IPS-NIHi7 (cell line): ENCODE results near the gene TP53TG5.
"Not testable (repeated sequence)": the region's sequence is repeated elsewhere in the genome, so short reads cannot be mapped to it uniquely, and the experiment has no call there.

Experiments used
- DNase-seq: peaks from one replicate; pipeline ENCODE4 v3.0.0; 2012; ENCODE audit warnings: mixed read lengths; ENCODE audit errors: extremely low spot score

Gene TP53TG5

DNA sequence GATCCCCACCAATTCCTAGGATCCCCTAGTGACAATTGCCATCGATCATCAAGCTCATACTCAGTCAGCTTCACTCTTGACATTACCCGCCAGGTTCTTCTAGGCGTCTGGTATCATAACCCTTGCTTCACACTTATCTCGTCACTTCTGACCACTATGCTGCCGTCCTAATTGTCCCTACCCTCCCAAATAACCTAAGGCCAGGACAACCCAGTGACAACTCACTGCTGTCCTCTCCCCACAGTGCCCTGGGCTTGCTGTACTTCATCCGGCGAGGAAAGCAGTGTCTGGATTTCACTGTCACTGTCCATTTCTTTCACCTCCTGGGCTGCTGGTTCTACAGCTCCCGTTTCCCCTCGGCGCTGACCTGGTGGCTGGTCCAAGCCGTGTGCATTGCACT is 11.5 kb downstream of the TP53TG5 start:
- DNase-seq: no peak

DNA sequence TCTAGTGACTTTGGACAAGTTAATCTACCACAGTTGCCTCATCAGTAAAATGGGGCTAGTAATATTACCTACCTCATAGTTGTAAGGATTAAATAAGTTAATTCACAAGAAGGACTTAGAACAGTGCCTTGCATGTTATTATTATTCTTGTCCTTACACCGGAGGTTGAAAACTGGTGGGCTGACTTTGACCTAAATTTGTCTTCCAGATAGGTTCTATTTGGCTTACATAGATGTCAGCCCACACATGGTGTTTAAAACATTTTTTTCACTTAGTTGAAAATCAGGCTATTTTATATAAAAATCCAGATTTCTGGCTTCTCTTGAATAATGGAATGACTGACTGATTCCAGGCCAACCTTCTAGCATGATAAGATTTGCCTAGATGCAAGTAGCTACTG is 11.9 kb downstream of the TP53TG5 start:
- no peak for DNase-seq

DNA sequence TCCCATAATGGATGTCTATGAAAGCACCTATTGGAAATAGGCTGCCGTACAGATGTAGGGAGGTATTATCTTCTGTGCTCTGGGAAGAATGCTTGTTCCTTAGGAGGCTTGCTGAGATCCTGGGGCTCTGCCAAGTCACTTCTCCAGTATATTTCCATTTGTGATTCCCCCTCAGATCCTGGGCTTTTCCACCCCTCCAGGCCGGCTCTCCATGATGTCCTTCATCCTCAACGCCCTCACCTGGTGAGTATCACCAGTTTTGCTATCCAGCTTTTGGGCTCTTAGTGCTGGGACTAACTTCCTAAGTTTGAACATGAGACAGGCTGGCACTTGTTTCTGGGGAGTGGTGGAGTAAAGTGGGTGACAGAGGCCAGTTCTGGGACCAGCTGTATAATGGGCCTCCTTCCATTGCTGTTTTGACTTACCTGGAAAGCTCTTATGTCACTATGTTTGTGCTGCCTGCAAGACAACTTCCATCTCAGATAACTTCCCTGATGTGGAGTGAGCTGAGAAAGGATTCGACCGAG is 12.6 kb downstream of the TP53TG5 start:
- no peak for DNase-seq

DNA sequence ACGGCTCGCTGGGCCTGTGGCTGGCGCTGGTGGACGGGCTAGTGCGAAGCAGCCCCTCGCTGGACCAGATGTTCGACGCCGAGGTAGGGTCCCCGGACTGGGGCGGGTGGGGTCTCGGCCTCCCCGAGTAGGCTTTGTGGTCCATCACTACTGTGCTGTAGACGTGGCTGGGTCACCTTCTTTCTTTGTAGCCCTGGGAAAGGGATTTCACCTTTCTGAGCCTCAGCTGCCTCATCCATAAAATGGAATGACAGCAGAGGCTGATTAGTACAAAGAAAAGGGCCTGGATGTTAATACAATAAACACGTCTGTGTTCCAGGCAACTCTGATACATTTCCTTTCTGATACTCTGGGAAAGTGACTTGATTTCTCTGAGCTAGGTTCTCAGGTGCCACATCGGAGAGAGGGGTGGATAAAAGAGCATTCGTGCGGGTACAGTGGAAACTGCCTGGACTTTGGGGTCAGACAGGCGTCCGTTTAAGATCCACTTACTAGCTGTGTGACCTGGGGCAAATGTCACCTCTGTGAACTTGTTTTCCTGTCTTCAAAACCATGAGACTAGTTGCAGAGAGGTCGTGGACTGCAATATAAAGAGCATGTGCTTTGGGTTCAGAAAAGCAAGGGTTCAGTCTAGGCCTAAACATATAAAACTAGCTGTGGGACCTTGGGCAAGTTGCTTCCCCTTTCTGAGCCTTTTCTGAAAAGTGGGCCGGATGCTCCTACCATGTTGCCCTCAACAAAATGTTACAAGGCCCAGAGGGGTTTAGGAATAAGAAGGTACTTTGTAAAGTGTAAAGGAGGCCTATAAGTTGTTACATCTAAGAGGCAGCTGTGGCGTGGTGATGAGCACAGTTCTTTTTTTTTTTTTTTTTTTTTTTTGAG is 14.3 kb downstream of the TP53TG5 start:
- no peak for DNase-seq

DNA sequence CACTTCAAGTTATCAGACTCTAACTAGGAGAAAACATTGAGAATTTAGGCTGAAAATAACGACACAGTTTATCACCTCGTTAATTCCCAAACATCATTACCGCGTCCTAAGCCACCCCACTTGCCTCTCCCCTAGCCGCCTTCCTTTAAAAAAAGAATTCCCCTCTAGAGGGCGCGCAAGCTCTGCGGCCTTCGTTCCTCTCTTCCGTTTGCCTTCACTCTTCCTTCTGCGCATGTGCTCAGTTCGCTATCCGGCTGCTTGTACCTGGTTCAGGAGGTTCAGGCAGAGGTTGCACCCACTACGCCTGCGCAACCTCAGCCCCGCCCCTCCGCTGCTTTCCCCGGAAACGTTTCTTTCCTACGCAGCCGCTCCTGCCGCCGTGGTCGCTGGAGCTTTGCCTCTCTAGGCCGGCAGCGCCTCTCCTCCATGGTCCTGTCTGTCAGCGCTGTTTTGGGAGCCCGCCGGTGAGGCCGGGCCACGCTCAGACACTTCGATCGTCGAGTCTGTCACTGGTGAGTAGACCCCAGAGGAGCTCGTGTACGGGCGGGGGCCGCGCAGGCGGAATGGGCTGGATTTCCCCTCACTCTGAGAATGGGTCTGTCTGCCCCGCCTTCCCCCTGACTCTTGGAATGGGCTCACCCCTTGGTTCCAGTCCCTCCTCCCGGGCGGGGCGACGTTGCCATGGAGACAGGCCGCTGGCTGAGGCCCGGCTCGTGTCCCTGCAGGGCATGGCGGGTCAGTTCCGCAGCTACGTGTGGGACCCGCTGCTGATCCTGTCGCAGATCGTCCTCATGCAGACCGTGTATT is 15.1 kb downstream of the TP53TG5 start, which contains the start of gene SYS1:
Gene SYS1 (plus strand): TSS at position 353 of the 807 bp plus-strand sequence. CDS start 376 bp downstream, at position 729.
- peak; percentile 98 for DNase-seq

DNA sequence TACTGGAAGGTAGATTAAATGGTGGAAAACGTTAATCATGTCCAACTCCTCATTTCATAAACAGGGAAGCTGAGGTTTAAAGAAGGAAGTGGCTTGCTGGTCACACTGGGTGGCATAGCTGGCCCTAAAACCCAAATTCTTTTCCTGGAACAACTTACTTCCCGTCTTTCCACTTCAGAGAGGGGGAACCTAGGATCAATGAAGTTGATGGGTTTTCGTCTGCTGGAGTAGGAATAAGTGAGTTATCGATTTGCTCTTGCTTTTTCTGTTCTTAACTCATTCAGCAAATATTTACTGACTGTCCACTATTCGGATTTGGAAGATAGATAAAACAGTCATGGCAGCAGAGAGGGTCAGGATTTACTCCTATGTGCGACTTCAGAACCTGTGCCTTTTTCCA is 16.3 kb downstream of the TP53TG5 start:
- DNase-seq: no peak

DNA sequence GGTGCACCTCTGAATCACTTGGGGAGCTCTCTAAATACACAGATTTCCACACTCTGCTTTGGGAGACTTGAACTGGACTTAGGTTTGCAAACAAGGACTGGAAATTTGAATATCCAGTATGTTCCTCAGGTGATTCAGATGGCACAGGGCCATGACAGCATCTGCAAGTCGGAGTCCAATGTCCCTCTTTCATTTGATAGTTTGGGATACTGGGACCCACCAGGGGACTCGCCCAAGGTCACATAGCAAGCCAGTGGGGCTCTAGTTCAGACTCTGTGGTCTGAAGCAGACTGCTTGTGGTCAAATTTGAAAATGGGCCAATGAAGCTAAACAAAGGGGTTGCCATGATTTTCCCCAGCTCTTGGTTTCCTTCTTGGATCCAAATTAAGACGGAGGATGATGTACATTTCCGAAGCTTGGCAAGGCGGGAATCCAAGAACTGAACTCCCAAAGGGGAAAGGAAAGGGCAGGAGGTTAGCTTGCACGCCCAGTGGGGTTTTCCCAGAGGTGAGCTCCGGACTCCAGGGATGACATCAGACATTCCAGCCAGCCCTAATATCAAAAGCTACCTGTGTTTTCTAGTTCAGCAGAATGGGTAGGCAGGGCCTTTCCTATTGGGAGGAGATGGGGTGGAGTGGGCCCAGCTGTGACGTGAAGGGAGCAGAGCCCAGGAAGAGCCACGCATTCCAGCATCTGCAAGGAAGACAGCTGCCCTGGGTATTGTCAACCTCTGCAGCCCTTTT is 18.5 kb downstream of the TP53TG5 start:
- no peak for DNase-seq

DNA sequence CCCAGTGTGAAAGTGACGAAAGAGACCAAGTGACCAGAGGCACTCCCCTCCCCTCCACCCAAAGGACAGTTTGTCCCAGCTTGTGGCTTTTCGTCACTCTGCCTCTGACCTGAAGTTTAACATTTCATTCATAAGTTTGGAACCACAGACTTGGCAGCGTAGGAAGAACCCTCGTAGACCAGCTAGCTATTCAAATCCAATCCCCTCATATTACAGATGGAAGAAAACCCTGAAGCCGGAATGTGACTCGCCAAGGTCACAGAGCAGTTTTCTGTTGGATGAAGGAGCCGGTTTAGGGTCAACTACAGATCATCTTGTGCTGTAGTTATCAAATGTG is 19.1 kb downstream of the TP53TG5 start:
- DNase-seq: no peak

DNA sequence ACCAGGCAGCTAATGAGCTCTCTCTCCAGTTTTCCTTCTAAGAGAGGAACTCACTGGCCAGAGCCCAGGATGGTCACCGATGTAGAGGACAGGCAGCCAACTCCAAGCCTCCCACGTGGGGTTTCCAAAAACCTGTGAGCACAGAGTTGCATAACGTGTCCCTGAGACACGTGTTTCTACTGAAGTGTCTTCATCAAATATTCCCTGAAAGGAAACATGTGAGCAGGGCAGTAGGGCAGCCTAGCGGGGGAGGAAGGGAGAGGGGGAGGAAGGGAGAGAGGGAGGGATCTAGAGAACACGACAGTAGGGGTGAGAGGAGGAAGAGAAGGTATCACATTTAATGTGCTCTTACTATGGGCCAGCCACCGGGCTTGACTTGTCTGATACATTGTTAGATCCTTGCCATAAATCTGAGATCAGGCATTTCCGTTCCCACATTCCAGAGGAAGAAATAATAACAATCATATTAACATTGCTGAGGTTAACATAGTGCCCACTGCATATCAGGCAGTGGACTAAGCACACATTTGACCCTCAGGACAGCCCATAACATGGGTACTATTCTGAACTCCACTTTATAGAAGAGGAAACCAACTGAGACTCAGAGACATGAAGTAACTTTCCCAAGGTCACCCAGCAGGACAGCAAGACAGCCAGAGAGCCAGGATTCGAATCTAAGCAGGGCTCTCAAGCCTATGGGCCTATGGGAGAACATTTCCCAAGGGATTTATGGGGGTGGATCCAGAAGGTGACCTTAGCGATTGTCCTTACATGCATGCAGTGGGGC is 19.6 kb downstream of the TP53TG5 start:
- DNase-seq: no peak

DNA sequence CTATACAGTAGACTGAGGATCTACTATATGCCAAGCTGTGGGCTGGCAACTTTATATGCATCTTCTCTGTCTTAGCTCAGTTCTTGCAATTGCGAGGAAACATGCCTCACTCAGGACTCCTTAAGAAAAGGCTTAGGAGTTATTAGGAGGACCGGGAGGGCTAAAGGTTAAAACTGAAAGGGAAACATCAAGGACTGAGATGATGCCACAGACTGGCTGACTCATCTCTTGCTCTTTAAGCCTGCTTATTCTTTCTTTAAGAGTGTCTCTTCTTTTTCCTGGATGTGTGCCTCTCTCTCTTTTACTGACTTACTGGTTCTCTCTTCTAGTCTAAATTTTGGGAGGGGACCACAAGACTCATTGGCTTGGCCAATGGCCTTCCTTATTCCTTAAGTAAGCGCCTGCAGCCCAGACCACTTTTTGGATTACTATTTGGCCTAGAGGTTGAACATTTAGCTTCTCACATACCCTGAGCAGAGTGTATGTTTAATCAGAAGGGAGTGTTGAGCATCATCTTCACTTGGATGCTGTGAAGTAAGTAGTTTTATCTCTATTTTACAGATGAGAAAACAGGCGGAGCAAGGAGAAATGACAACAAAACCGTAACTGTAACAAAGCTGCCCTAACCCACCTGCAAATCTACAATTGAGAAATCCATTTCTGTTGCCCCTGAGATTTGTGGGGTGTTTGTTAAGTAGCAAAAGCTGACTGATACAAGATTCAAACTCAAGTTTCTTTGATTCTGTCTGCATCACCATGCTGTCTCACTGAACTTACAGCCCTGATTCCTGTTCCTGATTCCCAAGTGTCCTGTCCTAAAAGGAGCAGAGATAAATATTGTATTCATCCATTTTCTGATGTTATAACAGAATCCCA is 22.7 kb downstream of the TP53TG5 start:
- DNase-seq: no peak

DNA sequence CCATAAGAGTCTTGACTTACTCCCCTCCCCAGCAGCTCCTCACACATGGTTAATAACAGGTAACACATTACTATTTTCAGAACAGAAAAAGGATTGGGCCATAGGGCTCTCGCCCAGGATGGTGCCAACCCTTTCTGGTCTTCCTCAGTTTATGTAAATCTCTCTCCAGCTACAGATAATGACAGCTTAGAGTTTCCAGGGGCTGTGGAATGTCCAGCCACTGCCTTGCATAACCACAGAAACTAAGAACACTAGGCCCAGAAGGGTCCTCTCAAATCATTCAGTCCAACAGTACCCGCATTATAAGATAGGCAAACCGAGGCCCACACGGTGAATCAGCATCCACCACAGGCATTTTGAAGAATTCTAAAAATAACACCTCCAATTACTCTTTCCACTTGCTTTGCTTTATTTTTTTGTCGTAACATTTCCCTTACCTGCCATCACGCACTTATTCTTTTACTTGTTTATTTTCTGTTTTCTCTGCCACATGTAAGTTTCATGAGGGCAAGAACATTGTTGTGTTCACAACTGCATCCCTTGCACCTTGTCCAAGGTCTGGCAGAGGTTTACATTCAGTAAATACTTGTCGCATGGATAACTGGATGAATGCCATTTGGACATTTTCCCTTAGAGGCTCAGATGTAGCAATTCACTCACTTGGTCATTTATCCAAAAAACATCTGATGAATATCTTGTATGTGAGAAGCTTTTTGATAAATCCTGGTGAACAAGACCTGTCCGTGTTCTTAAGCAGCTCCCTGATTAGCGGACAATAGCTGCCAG is 23.5 kb downstream of the TP53TG5 start:
- no peak for DNase-seq

DNA sequence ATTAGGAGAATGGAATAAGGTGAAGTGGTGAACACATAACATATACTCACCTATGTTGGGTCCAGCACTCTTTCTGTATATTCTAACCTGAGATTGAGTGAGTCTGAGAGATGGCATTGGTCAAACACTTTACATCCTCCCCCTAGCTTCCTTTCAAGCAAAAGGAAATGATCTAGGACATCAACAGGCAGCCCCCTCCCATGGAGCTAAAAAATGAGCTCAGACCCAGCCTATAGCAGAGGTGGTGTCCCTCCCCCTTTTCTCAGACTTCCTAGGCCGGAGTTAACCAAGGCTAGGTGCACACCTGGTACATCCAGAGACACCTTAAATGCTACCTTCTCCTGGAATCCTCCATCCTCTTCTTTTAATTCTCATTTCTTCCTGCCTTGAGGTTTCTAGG is 24.4 kb downstream of the TP53TG5 start:
- DNase-seq: no peak

DNA sequence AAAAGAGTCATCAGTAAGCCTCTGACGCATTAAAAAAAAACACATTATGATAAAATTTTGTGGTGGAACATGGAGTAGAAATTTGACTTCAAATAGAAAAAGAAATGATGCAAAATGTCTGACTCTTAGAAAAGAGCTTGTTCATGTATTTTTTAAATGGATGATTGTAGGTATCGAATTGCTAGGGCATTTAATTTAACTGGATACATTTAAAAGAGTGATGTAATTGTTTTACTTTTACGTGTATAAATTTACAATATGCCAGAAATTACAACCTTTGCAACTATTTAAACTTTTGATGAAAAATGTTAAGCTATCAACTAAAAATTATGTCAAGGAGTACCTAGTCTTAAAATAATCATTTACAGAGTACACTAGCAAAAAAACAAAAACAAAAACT is 25.4 kb downstream of the TP53TG5 start:
- no peak for DNase-seq

DNA sequence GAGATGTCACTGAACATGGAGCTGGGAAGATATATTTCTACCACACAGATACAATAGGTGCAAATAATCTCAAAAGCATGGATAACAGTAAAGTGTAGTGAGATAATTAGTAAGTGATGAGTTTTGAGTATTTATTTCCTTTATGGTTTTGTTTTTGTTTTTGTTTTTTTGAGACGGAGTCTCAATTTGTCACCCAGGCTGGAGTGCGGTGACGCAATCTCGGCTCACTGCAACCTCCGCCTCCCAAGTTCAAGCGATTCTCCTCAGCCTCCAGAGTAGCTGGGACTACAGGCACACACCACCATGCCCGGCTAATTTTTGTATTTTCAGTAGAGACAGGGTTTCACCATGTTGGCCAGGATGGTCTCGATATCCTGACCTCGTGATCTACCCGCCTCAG is 27.3 kb downstream of the TP53TG5 start:
- DNase-seq: not testable (repeated sequence)

DNA sequence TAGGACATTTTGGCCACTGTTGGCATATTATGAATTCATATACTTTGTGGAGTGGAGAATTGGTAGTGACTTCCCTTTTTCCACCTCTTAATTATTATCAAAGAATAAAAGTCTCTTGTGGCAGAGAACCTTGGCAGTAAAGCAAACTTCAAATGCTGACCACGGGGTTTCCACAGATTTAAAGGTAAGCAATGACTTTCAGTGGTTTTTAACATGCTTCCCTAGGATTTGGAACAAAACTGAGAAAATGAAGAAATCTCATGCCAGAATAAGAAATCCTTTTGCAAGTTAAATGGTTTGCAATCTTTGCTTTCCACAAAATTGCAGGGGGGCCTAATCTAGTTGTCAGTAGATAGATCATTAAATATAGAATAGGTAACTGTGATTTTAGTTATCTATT is 27.9 kb downstream of the TP53TG5 start:
- no peak for DNase-seq

DNA sequence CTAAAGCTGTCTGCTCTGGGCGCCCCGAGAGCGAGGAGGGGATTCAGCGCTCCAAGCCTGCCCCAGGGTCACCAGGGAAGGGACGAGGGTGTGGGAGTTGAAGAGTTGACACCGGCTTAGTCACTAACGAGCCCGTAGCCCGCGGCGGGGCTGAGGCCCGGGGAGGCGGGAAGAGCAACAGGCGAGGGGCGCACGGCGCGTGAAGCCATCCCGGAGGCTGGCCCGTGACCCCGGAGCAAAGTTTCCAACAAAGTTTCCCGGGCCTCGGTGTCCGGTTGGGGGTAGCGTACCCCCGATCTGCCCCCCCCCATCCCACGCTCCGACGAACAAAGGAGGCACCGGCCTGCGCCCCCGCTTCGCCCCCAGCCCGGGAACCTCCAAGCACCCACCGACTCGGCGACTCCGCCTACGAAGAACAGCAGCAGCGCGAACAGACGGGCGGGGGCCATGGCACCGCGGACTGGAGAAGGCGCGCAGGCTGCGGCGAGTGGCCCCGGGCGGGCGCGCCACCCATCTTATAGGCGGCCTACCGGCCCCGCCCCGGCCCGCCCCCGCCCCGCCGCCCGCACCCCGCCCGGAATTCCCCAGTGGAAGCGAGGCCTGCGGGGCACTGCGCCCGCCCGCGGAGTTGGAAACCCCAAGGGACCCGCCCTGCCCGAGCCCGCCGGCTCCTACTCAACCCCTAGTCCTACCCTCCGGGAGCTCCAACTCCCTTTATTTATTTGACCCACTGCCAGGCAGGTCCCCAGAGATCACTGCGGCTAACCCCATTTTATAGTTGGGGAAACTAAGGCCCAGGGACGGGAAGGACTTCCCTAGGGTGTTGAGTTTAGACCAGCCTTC is 30.0 kb downstream of the TP53TG5 start, which contains the start of gene SDC4:
Gene SDC4 (minus strand): TSS at position 489 of the 843 bp plus-strand sequence. CDS start 40 bp downstream, at position 449.
- DNase-seq: peak; percentile 72

DNA sequence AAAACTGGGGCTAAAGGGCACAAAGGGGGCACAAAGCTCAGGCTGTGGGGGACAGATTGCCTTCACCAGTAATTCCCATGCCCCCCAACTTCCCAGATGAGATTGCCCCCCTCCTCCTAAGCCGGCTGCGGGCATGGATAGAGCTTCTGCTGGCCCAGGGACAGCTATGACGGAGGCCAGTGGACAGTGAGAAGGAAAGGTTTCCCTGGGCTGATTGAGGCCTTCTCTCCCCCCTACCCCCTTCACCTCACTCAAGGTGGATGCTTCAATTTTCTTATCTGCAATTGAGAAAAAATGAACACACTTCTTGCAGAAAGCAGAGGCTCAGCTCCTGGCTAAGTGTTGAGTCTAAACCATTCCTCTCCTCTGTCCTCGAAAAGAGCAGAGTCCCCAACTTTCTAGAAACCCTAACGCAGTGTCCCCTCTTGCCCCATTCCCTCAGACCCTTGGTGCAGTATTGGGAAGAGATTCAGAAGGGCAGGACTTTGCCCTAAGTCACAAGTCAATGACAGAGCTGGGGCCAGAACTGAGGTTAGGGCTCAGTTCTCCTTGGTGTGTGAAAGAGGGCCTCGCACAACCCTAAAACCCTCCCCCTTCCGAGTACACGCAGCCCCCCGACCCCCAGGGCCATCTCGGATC is 30.7 kb downstream of the TP53TG5 start:
- DNase-seq: no peak

DNA sequence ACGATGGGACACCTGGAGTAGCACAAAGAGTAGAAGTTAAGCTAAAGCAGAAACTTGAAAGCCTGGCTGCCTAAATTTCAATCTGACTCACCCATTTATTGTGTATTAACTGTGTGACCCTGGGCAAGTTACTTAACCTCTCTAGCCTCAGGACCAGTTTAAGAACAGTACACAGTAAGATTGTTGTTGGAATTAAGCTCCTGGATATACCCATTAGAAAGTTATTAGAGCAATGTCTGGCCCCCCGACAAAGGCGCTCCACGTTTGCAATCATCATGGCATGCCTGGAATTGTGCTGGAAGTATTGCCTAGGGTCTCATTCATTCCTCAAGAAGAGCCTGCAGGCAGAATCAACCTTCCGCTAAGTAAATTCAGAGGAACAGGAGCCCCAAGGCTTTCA is 31.3 kb downstream of the TP53TG5 start:
- DNase-seq: no peak
